Stimulated activated CD4-positive, alpha-beta T cell treated with anti-CD3 and anti-CD28 coated beads, TNF-alpha, amount 100 ng/mL, for 48 hours (primary cell): ENCODE results near the gene DNAAF5.
"Not testable (repeated sequence)": the region's sequence is repeated elsewhere in the genome, so short reads cannot be mapped to it uniquely, and the experiment has no call there.

ENCODE experiments used
- DNase-seq, 3 donors: peaks; one replicate each; pipeline ENCODE4 v3.0.0-alpha.2; 2020; ENCODE audit warnings: low read depth in 3 of 3

DNAAF5 gene

GRCh38 chr7:782718-783449 lies 56.4 kb downstream of the DNAAF5 start:
- DNase-seq, result no peak

GRCh38 chr7:783556-784490 lies 57.3 kb downstream of the DNAAF5 start:
- no peak for DNase-seq

- no peak for DNase-seq
These were observed 58.5 kb downstream of the DNAAF5 start for GRCh38 chr7:784971-785370.

GRCh38 chr7:785416-785815 lies 58.9 kb downstream of the DNAAF5 start:
- DNase-seq, result no peak

- peak; percentile 37 to 66 (median 59) for DNase-seq
These were observed 60.2 kb downstream of the DNAAF5 start for GRCh38 chr7:786472-787255.

GRCh38 chr7:787332-788240 lies 61.1 kb downstream of the DNAAF5 start:
- DNase-seq, result no peak

GRCh38 chr7:791519-791918 lies 65.0 kb downstream of the DNAAF5 start:
- DNase-seq, result no peak

GRCh38 chr7:794207-794606 lies 67.7 kb downstream of the DNAAF5 start:
- DNase-seq, result no peak

GRCh38 chr7:794671-795329 lies 68.3 kb downstream of the DNAAF5 start:
- DNase-seq, result no peak

GRCh38 chr7:796434-797169 lies 70.1 kb downstream of the DNAAF5 start:
- not testable (repeated sequence) for DNase-seq

- DNase-seq, result no peak
These were observed 72.5 kb downstream of the DNAAF5 start for GRCh38 chr7:798921-799470.

GRCh38 chr7:800692-801091 lies 74.2 kb downstream of the DNAAF5 start:
- DNase-seq, result no peak

GRCh38 chr7:801351-801750 lies 74.9 kb downstream of the DNAAF5 start:
- DNase-seq, result not testable (repeated sequence)

GRCh38 chr7:801940-802381 lies 75.5 kb downstream of the DNAAF5 start:
- DNase-seq, result no peak

GRCh38 chr7:802500-803242 lies 76.2 kb downstream of the DNAAF5 start:
- DNase-seq, result no peak

- DNase-seq, result no peak
These were observed 76.7 kb downstream of the DNAAF5 start for GRCh38 chr7:803243-803635.

- DNase-seq, result not testable (repeated sequence)
These were observed 77.3 kb downstream of the DNAAF5 start for GRCh38 chr7:803796-804195.

GRCh38 chr7:805261-805660 lies 78.8 kb downstream of the DNAAF5 start:
- no peak for DNase-seq
